GM21786 (cell line): Measurements from ENCODE around the gene TCF19.

Experiments
- ATAC-seq: cut with Tn5 transposase; IDR thresholded peaks from one replicate; pipeline ENCODE4 v1.9.1; 2021; ENCODE audit not compliant: unreplicated experiment

TCF19 gene

GRCh38 chr6:31126396-31127175 is 31.8 kb upstream of the TCF19 start:
- ATAC-seq: no peak

GRCh38 chr6:31128093-31128676 is 30.2 kb upstream of the TCF19 start:
- ATAC-seq: no peak

- no peak for ATAC-seq
These were observed 29.3 kb upstream of the TCF19 start for GRCh38 chr6:31129130-31129529.

GRCh38 chr6:31130751-31131150 is 27.6 kb upstream of the TCF19 start:
- ATAC-seq: no peak

- ATAC-seq: no peak
These were observed 26.8 kb upstream of the TCF19 start for GRCh38 chr6:31131595-31131994.

- ATAC-seq: no peak
These were observed 25.6 kb upstream of the TCF19 start for GRCh38 chr6:31132806-31133205.

GRCh38 chr6:31135710-31136109 is 22.7 kb upstream of the TCF19 start:
- ATAC-seq: no peak

- no peak for ATAC-seq
These were observed 19.4 kb upstream of the TCF19 start, which contains the start of gene PSORS1C2 for GRCh38 chr6:31138982-31139381. Gene PSORS1C2, minus strand, starts transcription at chr6:31139066. Its CDS starts 40 bp downstream, at chr6:31139026.

GRCh38 chr6:31139599-31139998 is 18.8 kb upstream of the TCF19 start:
- no peak for ATAC-seq

GRCh38 chr6:31140643-31141042 is 17.7 kb upstream of the TCF19 start:
- no peak for ATAC-seq

GRCh38 chr6:31142361-31142761 is 16.0 kb upstream of the TCF19 start:
- ATAC-seq: no peak

- ATAC-seq: no peak
These were observed 15.2 kb upstream of the TCF19 start for GRCh38 chr6:31143148-31143547.

- no peak for ATAC-seq
These were observed 14.0 kb upstream of the TCF19 start for GRCh38 chr6:31144296-31144969.

GRCh38 chr6:31144970-31145340 is 13.4 kb upstream of the TCF19 start:
- no peak for ATAC-seq

GRCh38 chr6:31145386-31145785 is 13.0 kb upstream of the TCF19 start:
- no peak for ATAC-seq

- ATAC-seq: no peak
These were observed 8.5 kb upstream of the TCF19 start for GRCh38 chr6:31149827-31150447.

- ATAC-seq: no peak
These were observed 5.6 kb upstream of the TCF19 start for GRCh38 chr6:31152781-31153180.

GRCh38 chr6:31154436-31154835 is 4.0 kb upstream of the TCF19 start:
- ATAC-seq: no peak

GRCh38 chr6:31156641-31157040 is 1.7 kb upstream of the TCF19 start:
- ATAC-seq: no peak

- ATAC-seq: peak; percentile 2
These were observed 763 bp upstream of the TCF19 start, which contains the start of gene CCHCR1 for GRCh38 chr6:31157513-31158139. Gene CCHCR1, minus strand, starts transcription at chr6:31157802. Its CDS starts 202 bp downstream, at chr6:31157600.
